GM10266 (cell line): Measurements from ENCODE around the gene KRT13.

Experiments used
- DNase-seq: peaks from one replicate; pipeline ENCODE4 v3.0.0; 2012; ENCODE audit errors: extremely low spot score
- CTCF ChIP-seq: IDR thresholded peaks from 2 replicates; pipeline ENCODE4 v1.5.1; 2012; ENCODE audit warnings: mild to moderate bottlenecking, low read depth; ENCODE audit not compliant: control insufficient read depth, insufficient read depth; ENCODE audit errors: missing control alignments

Gene KRT13

GRCh38 chr17:41462705-41463104 lies 42.7 kb downstream of the KRT13 start:
- no peak for TF ChIP-seq CTCF
- DNase-seq, result no peak

GRCh38 chr17:41457676-41458075 lies 47.7 kb downstream of the KRT13 start:
- no peak for DNase-seq
- TF ChIP-seq CTCF, result no peak

- TF ChIP-seq CTCF, result no peak
- no peak for DNase-seq
Measured at GRCh38 chr17:41456204-41456603, 49.2 kb downstream of the KRT13 start.

- no peak for TF ChIP-seq CTCF
Measured at GRCh38 chr17:41455236-41455635, 50.2 kb downstream of the KRT13 start.

GRCh38 chr17:41453066-41453465 lies 52.3 kb downstream of the KRT13 start:
- no peak for TF ChIP-seq CTCF
- DNase-seq, result no peak

More at GRCh38 chr17:41455236-41455635, 50.2 kb downstream of the KRT13 start:
- no peak for DNase-seq

- no peak for TF ChIP-seq CTCF
- DNase-seq, result no peak
Measured at GRCh38 chr17:41452281-41452680, 53.1 kb downstream of the KRT13 start.

GRCh38 chr17:41451154-41451728 lies 54.2 kb downstream of the KRT13 start:
- DNase-seq, result no peak
- no peak for TF ChIP-seq CTCF
